Stimulated activated CD4-positive, alpha-beta T cell treated with anti-CD3 and anti-CD28 coated beads, Interleukin-2, amount 100 ng/mL, for 48 hours (primary cell): ENCODE measurements around the gene TAF1C.
A peak's percentile ranks its signal among the peaks of the same experiment; 100 is the strongest.

Experiments
- DNase-seq, 2 donors: peaks; one replicate each; pipeline ENCODE4 v3.0.0-alpha.2; 2020

Gene TAF1C

DNA sequence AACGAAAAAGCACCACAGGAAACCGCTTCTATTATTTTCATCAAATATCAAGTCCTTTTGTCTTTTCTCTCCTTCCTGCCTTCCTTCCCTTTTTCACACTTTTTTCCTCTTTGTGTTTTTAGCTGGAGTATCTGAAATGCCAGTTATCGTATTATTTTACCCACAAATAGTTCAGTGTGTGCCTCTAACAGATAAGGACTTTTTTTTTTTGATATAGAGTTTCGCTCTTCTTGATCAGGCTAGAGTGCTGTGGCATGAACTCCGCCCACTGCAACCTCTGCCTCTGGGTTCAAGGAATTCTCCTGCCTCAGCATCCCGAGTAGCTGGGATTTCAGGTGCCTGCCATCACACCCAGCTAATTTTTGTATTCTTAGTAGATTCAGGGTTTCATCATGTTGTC, 31.1 kb downstream of the TAF1C start:
- no peak for DNase-seq

DNA sequence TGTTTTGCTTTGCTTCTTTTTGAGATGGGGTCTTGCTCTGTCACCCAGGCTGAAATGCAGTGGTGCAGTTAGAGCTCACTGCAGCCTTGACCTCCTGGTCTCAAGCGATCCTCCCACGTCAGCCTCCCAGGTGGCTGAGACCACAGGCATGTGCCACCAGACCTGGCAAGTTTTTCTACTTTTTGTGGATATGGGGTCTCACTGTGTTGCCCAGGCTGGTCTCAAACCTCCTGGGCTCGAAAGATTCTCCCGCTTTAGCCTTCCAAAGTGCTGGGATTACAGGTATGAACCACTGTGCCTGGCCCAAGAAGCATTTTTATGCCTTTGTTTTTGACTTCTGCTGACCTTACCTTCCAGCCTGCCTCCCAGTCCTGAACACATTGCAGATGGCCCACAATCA, 31.6 kb downstream of the TAF1C start:
- DNase-seq: no peak

DNA sequence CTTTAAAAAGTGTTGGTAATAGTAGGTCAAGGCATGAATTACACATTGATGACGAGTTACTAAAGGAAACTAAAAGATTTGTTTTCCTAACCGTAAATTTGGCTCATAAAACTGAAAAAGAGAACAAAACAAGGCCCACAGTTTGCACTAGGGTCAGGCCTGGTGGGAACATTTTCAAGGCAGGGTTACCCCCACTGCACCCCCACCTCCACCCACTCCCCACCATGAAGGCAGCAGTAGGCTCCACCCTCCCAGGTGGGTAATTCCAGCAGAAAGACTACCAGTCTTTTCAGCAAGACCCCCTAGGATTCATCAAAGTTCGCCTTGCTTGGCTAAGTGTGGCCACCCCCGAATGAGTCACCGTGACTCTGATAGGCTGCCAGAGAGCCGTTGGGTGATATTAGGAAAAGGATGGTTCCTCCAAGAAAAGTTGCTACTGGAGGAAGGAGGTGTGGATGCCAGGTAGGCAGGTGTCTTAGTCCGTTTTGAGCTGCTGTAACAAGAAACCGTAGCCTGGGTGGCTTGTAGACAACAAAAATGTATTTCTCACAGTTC, 33.1 kb downstream of the TAF1C start:
- no peak for DNase-seq

DNA sequence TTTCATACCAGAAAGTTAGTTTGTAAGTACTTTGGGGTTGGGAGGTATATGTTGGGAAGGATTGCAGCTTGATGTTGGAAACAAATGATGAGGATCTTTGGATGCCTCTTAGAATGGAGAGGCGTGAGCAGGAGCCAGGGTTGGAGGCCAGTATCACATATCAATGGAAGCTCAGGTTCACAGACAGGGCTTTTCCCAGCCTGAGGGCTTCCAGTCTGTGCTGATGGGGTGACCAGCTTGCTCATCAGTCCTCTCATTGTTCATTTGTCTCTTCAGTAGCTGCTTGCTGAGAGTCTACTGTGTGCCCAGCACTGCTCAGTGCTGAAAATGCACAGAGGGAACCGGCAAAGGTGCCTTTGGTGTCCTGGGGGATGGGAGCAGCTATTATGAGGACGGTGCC, 35.9 kb downstream of the TAF1C start:
- no peak for DNase-seq

GRCh38 chr16:84144859-84145639, 41.8 kb downstream of the TAF1C start, which contains the start of the genes DNAAF1 and HSDL1:
Gene DNAAF1, plus strand, starts transcription at chr16:84145308. Its CDS starts 133 bp downstream, at chr16:84145441.
Gene HSDL1, minus strand, starts transcription at chr16:84145177. Its CDS starts 13,856 bp downstream, at chr16:84131321.
- peak; percentile 94 to 97 for DNase-seq

DNA sequence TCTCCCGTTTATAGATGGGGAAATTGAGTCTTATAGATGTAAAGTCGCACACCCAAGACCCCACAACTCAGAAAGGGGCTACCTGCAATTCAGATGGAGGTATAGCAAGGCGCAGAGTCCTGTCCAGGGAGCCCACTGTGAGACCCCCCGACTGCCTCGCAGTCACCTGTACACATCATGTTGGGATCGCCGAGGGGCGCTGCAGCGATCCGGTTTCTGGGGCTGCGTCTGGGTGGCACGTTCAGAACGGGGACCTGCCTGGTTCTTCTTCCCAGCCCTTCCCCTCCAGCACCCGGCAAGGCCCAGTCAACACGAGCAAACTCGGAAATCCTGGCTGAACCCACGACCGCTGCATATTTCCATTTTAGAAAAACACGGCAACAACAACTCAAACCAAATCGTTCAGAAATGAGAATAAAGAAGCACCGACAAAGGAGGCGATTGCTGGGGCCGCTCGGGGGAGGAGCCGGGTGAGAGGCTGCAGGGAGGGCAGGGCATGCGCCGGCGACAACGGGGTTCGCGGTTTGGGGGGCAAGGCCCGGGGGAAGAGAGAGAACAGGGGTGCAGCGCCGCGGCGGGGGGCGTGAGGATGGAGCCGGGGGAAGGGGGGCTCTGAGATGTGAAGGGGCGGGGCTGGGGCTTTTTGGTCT, 42.5 kb downstream of the TAF1C start:
- DNase-seq: peak; percentile 19 to 32

GRCh38 chr16:84143784-84144199, 43.1 kb downstream of the TAF1C start:
- no peak for DNase-seq

DNA sequence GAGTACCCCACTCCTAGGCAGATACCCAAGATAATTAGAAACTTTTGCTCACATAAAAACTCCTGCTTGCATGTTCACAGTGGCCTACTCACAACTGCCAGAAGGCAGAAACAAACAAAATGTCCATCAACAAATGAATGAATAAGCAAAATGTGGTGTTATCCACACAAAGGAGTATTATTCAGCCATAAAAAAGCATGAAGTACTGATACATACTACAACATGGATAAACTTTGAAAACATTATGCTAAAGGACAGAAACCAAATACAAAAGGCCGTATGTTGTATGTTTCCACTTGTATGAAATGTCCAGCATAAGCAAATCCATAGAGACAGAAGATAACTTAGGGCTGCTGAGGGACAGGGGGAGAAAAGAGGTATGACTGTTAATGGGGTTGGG, 43.8 kb downstream of the TAF1C start:
- no peak for DNase-seq

DNA sequence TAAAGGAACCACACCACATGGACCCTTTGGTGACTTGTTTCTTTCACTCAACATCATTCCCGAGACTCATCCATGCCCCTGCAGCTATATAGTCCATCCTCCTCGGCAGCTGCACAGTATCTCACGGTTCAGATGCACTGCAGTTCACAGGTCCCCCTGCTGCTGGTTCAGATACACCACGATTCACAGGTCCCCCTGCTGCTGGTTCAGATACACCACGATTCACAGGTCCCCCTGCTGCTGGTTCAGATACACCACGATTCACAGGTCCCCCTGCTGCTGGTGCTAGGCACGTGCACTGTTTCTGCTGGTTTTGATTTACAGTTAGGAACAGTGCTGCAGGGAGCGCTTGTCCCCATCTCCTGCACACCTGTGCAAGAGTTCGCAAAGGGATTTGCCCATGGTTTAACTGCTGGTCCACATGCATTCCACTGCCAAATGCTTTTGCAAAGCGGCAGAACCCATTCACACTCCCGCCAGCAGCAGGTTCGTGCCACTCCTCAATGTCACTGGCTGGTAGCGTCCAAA, 45.6 kb downstream of the TAF1C start:
- DNase-seq: no peak

GRCh38 chr16:84139628-84140258, 47.1 kb downstream of the TAF1C start:
- DNase-seq: no peak

GRCh38 chr16:84138824-84139627, 47.8 kb downstream of the TAF1C start:
- no peak for DNase-seq

GRCh38 chr16:84138500-84138823, 48.4 kb downstream of the TAF1C start:
- DNase-seq: no peak

DNA sequence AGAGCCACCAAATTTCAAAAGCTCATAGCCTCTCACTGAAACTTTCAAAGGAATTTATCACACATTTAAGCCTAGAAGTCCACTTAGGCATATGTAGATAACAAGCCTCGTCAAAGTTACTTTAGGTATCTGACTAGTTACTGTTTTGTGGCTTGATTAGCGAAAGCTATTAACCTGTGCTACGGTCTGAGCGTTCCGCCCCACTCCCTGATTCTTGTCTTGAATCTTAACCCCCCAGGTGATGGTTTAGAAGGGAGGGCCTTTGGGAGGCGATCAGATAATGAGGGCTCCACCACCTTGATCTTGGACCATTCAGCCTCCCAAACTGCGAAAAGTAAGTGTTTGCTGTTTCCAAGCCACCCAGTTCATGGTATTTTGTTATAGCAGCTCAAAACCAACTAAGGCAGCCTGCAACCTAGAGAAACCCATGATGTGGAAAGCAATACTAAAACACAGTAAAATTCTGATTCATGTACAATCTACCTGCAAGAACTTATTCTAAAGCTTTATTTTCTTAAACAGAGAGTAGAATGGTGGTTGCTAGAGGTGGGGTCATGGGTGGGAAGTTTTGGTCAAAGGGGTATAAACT, 49.0 kb downstream of the TAF1C start:
- DNase-seq: no peak

DNA sequence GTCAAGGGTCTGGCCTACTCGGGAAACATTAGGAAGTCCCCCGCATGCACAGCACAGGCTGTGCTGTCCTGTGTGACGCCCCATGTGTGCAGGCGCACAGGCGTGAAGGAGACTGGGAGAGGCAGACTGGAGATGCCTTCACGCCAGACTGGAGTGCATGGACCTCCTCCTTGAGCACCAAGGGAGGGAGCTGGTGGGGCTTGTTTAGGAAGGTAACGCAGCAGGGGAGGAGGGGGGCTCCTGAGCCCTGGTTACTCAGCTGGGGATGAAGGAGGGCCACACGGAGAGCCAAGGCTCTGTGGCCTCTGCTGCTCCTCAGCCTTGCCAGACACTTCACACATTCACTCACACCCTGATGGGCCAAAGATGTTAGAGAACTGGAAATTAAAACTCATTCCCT, 49.6 kb downstream of the TAF1C start:
- DNase-seq: no peak

DNA sequence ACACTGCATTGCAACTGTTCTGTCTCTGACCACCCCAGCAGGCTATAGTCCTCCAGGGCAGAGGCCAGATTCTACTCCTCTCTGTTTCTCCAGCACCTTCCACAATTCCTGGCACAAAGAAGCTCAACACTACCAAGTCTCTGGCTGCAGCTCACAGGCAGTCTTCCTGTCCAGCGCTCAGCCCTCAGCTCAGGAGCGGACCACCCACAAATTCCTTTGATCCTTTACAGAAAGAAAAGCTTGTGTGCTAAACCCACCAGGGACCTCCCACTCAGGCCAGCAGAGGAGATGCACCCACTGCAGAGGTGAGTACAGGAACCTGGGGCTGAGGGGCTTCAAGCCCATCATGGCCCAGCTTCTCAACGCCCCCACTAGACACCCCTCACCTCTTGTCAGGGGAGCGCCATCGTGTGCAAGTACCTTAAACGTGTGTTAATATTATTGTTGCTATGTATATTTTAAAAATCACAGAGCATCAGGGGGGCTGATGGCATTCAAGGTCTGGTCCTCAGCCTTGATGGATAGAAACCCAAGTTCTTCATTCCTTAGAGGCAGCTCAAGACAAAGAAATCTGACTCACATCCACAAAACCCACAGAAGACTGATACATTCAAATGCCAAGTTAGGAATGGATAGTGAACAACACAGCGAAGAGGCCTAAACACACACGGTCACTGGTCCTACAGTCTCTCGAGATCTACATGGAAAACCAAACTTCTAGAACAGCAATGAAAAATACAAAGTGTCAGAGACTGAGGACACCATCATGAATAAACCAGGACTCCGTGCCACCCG, 50.3 kb downstream of the TAF1C start:
- no peak for DNase-seq

GRCh38 chr16:84132527-84133285, 54.2 kb downstream of the TAF1C start:
- no peak for DNase-seq

DNA sequence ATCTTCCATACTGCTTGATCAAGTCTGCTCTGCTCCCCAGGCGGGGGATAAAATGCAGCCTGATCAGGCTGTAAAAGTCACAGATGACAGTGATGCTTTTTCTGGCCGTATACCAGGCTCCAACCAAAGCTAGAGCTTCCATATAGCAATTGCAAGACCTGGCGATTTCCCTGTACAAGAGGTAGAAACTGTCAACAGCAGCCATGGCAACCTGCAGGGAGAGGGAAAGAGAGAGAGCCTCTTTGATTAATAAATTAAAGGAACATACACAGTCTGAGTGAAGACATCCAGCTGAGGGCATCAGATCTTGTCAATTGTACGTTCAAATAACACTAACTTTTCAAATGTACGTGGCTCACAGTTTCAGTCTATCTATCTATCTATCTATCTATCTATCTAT, 55.7 kb downstream of the TAF1C start:
- DNase-seq: no peak
